HG02763 (cell line): ENCODE data around the gene BIRC6.
"Not testable (repeated sequence)": the region's sequence is repeated elsewhere in the genome, so short reads cannot be mapped to it uniquely, and the experiment has no call there.

Experiments
- ATAC-seq: cut with Tn5 transposase; IDR thresholded peaks from one replicate; pipeline ENCODE4 v1.9.1; 2021; ENCODE audit warnings: mild to moderate bottlenecking, moderate library complexity; ENCODE audit not compliant: unreplicated experiment

BIRC6 gene

GRCh38 chr2:32356681-32357317 lies at the start of gene BIRC6:
Gene BIRC6, plus strand, starts transcription at chr2:32357023. Its CDS starts 139 bp downstream, at chr2:32357162.
- peak; percentile 80 for ATAC-seq

- no peak for ATAC-seq
These were observed 46.2 kb upstream of the BIRC6 start for GRCh38 chr2:32310577-32310976.

- ATAC-seq = no peak
These were observed 41.9 kb upstream of the BIRC6 start for GRCh38 chr2:32314886-32315285.

GRCh38 chr2:32328679-32329078 lies 28.1 kb upstream of the BIRC6 start:
- ATAC-seq = not testable (repeated sequence)

GRCh38 chr2:32329180-32329980 lies 27.4 kb upstream of the BIRC6 start:
- not testable (repeated sequence) for ATAC-seq

- no peak for ATAC-seq
These were observed 26.7 kb upstream of the BIRC6 start for GRCh38 chr2:32330136-32330535.

GRCh38 chr2:32342801-32343200 lies 14.0 kb upstream of the BIRC6 start:
- ATAC-seq = no peak

GRCh38 chr2:32350797-32351196 lies 6.0 kb upstream of the BIRC6 start:
- not testable (repeated sequence) for ATAC-seq

GRCh38 chr2:32355976-32356680 lies 695 bp upstream of the BIRC6 start:
- ATAC-seq = no peak

GRCh38 chr2:32357318-32358110 lies 691 bp downstream of the BIRC6 start:
- ATAC-seq = peak; percentile 4

- no peak for ATAC-seq
These were observed 1.3 kb downstream of the BIRC6 start for GRCh38 chr2:32358111-32358482.

- no peak for ATAC-seq
These were observed 3.6 kb downstream of the BIRC6 start for GRCh38 chr2:32360416-32360815.

- not testable (repeated sequence) for ATAC-seq
These were observed 6.2 kb downstream of the BIRC6 start for GRCh38 chr2:32362997-32363396.

GRCh38 chr2:32363597-32363996 lies 6.8 kb downstream of the BIRC6 start:
- ATAC-seq = no peak

- ATAC-seq = not testable (repeated sequence)
These were observed 7.5 kb downstream of the BIRC6 start for GRCh38 chr2:32364290-32364689.

GRCh38 chr2:32365679-32366078 lies 8.9 kb downstream of the BIRC6 start:
- not testable (repeated sequence) for ATAC-seq

GRCh38 chr2:32366595-32366994 lies 9.8 kb downstream of the BIRC6 start:
- ATAC-seq = no peak

- ATAC-seq = no peak
These were observed 12.4 kb downstream of the BIRC6 start for GRCh38 chr2:32369222-32369621.

GRCh38 chr2:32370942-32371341 lies 14.1 kb downstream of the BIRC6 start:
- ATAC-seq = not testable (repeated sequence)

- no peak for ATAC-seq
These were observed 15.8 kb downstream of the BIRC6 start for GRCh38 chr2:32372519-32373182.
